ENCODE results near the gene LRRC52.

DNA sequence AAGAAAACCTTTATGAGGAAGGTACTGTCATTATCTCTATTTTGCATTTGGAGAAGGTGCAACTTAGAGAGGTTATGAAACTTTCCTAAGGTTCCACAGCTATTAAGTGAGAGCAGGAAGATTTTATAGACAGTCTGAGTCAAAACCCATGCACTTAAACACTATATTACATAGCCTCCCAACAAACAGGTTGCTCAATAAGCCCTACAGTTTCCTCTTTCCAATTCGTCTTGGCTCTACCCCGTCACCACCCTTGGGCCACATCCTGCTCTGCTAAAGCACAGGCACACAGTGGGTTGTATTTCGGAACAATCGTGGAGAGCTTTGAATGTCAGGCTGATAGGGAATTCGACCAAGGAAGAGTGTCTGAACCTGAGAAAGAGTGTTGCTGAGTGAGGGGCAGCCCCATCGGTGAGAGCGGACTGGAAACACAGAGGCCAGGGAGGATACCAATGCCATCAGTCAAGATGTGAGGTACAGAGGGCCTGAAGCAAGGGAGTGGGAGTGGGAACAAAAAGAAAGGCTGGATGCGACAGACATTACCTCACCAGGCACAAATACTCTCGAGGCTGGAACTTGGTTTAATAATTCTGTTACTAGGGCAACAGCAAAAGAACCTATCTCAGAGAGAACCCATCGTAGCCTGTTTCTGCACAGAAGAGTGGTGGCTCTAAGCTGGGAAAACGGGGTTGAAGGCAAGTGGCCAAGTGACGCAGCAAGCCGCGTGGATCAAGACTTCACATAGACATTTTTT lies 6.3 kb upstream of the LRRC52 start:
- TF ChIP-seq EP300 (IDR thresholded peaks at IDR 0.05; ENCODE audit: borderline replicate concordance) (no peak), REST (IDR thresholded peaks at IDR 0.05; ENCODE audit: low read depth) (no peak), CEBPB (IDR thresholded peaks at IDR 0.05) (no peak), ZBTB7A (IDR thresholded peaks at IDR 0.05; ENCODE audit: low read depth) (no peak), RAD21 (IDR thresholded peaks at IDR 0.05; ENCODE audit: low read depth) (no peak), NFIC (IDR thresholded peaks at IDR 0.05) (no peak), YY1 (IDR thresholded peaks at IDR 0.05; ENCODE audit: low read depth) (no peak), TAF1 (IDR thresholded peaks at IDR 0.05; ENCODE audit: low read depth) (no peak), TCF12 (IDR thresholded peaks at IDR 0.05; ENCODE audit: low read depth) (no peak), CREB1 (IDR thresholded peaks at IDR 0.05; ENCODE audit: low read depth) (no peak), TEAD4 (IDR thresholded peaks at IDR 0.05) (no peak)
- TF ChIP-seq, protein P1, sequence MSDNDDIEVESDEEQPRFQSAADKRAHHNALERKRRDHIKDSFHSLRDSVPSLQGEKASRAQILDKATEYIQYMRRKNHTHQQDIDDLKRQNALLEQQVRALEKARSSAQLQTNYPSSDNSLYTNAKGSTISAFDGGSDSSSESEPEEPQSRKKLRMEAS (IDR thresholded peaks at IDR 0.05) = no peak
